H1 (cell line): ENCODE measurements around the gene PTPRT.

ENCODE experiments used
- BRCA1 ChIP-seq: IDR thresholded peaks from 2 replicates; pipeline ENCODE4 v1.6.1; 2012; ENCODE audit warnings: low read depth, low read length, improper control_type of control experiment
- CEBPB ChIP-seq: IDR thresholded peaks from 2 replicates; pipeline ENCODE4 v1.6.1; 2012; ENCODE audit warnings: low read depth, low read length
- EZH2 ChIP-seq: fragments of 200-600 bp; sonication (generic); IDR thresholded peaks from 2 replicates; pipeline ENCODE4 v1.7.1; 2012; ENCODE audit warnings: low read depth, mild to moderate bottlenecking, moderate library complexity, low read length, inconsistent platforms; ENCODE audit not compliant: severe bottlenecking
- POLR2A ChIP-seq, 2 experiments: IDR thresholded peaks; 1 replicate in 1 of 2; 2 replicates in 1 of 2; pipeline ENCODE4 v1.6.1; 2011; ENCODE audit warnings: low read depth in 2 of 2, low read length in 2 of 2, mild to moderate bottlenecking in 2 of 2; ENCODE audit errors: control extremely low read depth in 1 of 2
- POU5F1 ChIP-seq: IDR thresholded peaks from 2 replicates; pipeline ENCODE4 v1.6.1; 2011; ENCODE audit warnings: low read depth, mild to moderate bottlenecking, low read length, moderate library complexity
- RAD21 ChIP-seq, 2 experiments: IDR thresholded peaks in 1 of 2; conservative IDR thresholded peaks in 1 of 2; 2 replicates each; pipeline ENCODE4 v1.6.1; 2011; ENCODE audit warnings: low read depth in 2 of 2, low read length in 2 of 2, improper control_type of control experiment in 1 of 2, inconsistent platforms in 1 of 2, mild to moderate bottlenecking in 1 of 2, moderate library complexity in 1 of 2
- TAF1 ChIP-seq: IDR thresholded peaks from 2 replicates; pipeline ENCODE4 v1.6.1; 2011; ENCODE audit warnings: mild to moderate bottlenecking, low read depth, low read length
- YY1 ChIP-seq: IDR thresholded peaks from 2 replicates; pipeline ENCODE4 v1.6.1; 2011; ENCODE audit warnings: low read depth, mild to moderate bottlenecking, low read length
- ZNF274 ChIP-seq: IDR thresholded peaks from 2 replicates; pipeline ENCODE4 v1.7.0; 2012; ENCODE audit warnings: low read length, borderline replicate concordance; ENCODE audit errors: extremely low read depth
- TF ChIP-seq, protein P1 (sequence below), 3 experiments: IDR thresholded peaks; 1 replicate in 2 of 3; 2 replicates in 1 of 3; pipeline versions ENCODE4 v1.5.1 to v1.6.1; 2011; ENCODE audit warnings: low read length in 3 of 3, mild to moderate bottlenecking in 3 of 3, inconsistent platforms in 2 of 3, low read depth in 1 of 3, moderate library complexity in 1 of 3; ENCODE audit not compliant: insufficient read depth in 1 of 3; ENCODE audit errors: control extremely low read depth in 1 of 3
- TF ChIP-seq, protein P2 (sequence below): IDR thresholded peaks from 2 replicates; pipeline ENCODE4 v1.6.1; 2012; ENCODE audit warnings: low read length, inconsistent platforms

DNA sequence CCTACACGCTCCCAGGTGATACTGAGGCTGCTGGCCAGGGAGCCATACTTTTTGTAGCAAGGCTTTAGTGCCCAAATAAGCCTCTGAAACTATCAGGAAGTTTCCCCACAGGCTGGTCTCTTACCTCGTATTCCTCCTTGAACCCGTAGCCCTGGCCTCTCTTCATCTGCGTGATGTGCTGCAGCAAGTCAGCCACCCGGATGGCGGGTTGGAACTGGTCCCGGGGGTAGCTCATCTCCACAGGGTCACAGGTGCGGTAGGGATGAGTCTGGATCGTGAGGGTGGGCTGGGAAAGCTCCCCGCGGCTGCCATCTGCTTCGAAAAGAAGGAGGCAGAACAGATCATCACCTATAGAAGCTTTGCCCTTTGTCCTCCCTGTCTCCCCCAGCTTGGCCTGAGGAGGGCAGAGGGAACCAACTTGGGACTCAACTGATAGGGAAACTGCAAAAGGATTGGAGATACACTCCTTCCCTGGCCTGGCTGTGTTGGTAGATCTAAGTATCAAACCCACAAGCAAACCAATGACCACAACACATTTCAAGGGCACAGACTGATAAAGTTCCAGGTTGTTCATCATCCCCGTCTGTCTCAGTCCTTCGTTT lies 1028.4 kb downstream of the PTPRT start:
- TF ChIP-seq CEBPB (no peak), YY1 (no peak), EZH2 (no peak), TAF1 (no peak), POU5F1 (no peak), POLR2A (IDR thresholded peaks at IDR 0.05; ENCODE audit: control extremely low read depth in 1 of 2, low read depth in 2 of 2, low read length in 2 of 2) (no peak), BRCA1 (no peak), ZNF274 (no peak), RAD21 (IDR thresholded peaks at IDR 0.05 in 1 of 2, conservative IDR thresholded peaks at IDR 0.05 in 1 of 2; ENCODE audit: low read depth in 2 of 2, low read length in 2 of 2) (peak; percentile 51 to 58)
- TF ChIP-seq, protein P1, sequence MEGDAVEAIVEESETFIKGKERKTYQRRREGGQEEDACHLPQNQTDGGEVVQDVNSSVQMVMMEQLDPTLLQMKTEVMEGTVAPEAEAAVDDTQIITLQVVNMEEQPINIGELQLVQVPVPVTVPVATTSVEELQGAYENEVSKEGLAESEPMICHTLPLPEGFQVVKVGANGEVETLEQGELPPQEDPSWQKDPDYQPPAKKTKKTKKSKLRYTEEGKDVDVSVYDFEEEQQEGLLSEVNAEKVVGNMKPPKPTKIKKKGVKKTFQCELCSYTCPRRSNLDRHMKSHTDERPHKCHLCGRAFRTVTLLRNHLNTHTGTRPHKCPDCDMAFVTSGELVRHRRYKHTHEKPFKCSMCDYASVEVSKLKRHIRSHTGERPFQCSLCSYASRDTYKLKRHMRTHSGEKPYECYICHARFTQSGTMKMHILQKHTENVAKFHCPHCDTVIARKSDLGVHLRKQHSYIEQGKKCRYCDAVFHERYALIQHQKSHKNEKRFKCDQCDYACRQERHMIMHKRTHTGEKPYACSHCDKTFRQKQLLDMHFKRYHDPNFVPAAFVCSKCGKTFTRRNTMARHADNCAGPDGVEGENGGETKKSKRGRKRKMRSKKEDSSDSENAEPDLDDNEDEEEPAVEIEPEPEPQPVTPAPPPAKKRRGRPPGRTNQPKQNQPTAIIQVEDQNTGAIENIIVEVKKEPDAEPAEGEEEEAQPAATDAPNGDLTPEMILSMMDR (IDR thresholded peaks at IDR 0.05; ENCODE audit: control extremely low read depth in 1 of 3, insufficient read depth in 1 of 3, low read depth in 1 of 3, low read length in 3 of 3) = peak in 2 of 3 experiments; percentile 31 to 32; a peak in 2 of 4 replicates
- TF ChIP-seq, protein P2, sequence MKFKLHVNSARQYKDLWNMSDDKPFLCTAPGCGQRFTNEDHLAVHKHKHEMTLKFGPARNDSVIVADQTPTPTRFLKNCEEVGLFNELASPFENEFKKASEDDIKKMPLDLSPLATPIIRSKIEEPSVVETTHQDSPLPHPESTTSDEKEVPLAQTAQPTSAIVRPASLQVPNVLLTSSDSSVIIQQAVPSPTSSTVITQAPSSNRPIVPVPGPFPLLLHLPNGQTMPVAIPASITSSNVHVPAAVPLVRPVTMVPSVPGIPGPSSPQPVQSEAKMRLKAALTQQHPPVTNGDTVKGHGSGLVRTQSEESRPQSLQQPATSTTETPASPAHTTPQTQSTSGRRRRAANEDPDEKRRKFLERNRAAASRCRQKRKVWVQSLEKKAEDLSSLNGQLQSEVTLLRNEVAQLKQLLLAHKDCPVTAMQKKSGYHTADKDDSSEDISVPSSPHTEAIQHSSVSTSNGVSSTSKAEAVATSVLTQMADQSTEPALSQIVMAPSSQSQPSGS = no peak
